T47D (cell line): ENCODE measurements around the gene DLG5.

Source experiments
- DNase-seq, 2 experiments: peaks; one replicate each; pipeline versions ENCODE4 v3.0.0 to v3.0.0-alpha.2; 2011 to 2012; ENCODE audit warnings: low read depth in 1 of 2, low spot score in 1 of 2
- JUND ChIP-seq: IDR thresholded peaks from 2 replicates; pipeline ENCODE4 v1.6.1; 2012; ENCODE audit warnings: low read depth
- in situ Hi-C: cut with HindIII; loops from 2 replicates; pipeline ENCODE4 v1.10.0; 2016; ENCODE audit warnings: low sequenced_read_pairs, low pct_unique_long_range_greater_than_20kb

Gene DLG5

DNA sequence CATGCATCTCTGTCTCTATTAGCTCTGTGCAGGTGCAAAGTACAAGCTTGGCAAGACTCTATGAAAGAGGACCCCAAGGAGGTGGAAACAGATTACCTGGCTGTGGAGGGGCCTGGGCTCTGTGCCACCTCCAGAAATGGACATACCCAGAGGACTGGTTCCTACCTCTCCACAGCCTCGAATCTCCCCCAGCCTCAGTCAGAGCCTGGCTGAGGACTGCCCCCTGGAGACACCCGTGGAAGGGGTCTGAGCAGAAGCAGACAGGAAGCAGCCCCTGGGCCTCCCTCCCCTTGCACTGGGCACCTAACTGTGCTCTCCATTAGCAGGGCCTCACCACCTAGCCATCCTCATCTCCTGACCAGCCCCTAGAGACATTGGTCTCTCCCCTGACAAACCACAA, 92.0 kb downstream of the DLG5 start:
- TF ChIP-seq JUND = no peak
- in situ Hi-C loops = no loop called here
- DNase-seq = no peak

DNA sequence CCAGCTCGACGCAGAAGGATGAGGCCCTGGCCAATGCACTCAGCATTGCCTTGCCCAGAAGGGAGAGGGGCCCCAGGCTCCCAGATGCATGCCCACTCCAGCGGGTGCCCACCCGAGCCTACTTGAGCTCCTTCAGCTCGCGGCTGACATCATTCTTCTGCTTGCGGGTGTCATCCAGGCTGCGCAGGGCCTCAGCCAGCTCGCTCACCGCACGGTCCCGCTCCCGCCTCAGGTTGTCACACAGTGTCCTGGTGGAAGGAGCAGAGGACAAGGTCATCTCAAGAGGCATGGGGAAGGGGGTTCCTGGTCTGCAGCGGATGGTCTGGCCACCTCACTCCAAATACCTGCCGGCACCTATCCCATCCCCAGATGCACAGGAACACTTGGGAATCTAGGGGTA, 92.8 kb downstream of the DLG5 start:
- no peak for DNase-seq
- in situ Hi-C loops = no loop called here
- TF ChIP-seq JUND = no peak

DNA sequence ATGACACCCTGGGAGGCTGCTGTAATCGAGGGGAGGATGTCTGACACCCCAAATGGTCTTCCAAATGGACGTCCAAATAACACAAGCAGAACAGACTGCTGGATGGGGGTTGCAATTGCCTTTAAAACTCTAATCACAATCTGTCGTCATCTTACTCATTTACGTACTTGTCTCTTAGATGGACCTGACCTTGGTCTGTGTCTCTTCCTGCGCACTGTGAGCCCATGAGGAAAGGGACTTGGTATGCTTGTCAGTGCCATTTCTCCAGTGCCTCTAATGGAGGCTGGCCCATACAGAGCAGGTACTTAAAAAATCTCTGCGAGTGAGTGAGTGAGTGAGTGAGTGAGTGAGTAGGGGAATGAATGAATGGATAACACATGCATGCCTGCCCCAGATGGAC, 93.3 kb downstream of the DLG5 start:
- in situ Hi-C loops = no loop called here
- TF ChIP-seq JUND = no peak
- DNase-seq = no peak

DNA sequence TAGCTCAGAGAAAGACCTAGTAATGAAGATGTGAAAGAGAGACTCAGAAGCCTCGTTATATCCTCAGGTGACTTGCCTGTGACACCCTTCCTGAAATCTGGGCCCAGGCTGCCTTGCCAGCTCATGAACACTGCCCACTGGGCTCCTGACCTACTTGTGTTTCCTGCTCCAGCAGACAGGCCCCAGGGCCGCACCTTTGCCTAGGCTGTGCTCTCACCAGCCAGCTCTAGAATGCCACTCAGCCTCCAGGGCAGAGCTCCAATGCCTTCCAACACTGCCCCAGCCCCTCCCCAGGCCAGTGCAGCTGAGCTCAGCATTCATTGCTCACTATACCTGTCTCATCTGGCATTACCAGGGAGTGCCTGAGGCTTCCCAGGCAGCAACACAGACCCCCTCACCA, 94.3 kb downstream of the DLG5 start:
- TF ChIP-seq JUND = no peak
- in situ Hi-C loops = no loop called here
- DNase-seq = peak in 1 of 2 experiments; percentile 42

DNA sequence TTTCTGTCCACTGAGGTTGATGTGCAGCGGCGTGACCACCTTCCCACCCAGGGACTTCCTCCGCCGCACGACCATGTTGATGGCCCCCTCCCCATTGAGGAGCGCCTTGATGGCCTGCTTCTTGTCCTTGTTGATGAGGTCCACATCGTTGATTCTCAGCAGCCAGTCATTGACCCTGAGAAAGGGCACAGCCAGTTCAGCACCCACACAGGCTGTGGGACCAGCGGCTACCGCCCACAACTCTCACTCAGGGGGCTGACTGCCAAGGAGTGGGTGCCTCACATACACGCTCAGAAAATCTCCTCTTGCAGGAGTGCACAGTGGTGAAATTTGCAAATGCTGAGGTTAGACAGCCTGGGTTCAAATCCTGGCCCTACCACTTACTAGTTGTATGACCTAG, 97.2 kb downstream of the DLG5 start:
- in situ Hi-C loops = no loop called here
- TF ChIP-seq JUND = no peak
- DNase-seq = no peak

DNA sequence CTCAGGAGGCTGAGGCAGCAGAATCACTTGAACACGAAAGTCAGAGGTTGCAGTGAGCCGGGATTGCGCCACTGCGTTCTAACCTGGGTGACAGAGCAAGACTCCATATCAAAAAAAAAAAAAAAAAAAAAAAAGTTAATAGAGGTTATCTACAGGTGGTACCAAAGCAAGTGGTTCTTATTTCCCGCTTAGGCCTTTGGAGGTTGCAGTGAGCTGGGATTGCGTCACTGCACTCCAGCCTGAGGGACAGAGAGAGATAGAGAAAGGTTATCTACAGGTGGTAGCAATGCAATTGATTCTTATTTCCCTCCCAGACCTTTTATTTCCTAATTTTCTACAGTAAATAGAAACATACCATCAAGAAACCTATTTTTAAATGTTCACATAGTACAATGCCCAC, 98.2 kb downstream of the DLG5 start:
- DNase-seq = no peak
- TF ChIP-seq JUND = no peak
- in situ Hi-C loops = no loop called here

DNA sequence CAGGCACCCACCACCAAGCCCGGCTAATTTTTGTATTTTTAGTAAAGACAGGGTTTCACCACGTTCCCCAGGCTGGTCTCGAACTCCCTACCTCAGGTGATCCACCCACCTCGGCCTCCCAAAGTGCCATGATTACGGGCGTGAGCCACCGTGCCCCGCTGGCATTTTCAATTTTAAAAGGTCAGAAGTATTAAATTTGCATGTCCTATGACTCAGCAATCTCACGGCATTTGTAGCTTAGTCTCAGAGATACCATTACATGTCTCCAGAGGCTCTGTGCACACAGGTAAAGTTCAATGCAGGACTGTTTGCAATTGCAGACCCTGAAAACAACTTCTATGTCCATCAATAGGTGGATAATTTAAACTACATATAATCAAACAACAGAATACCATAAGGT, 99.2 kb downstream of the DLG5 start:
- in situ Hi-C loops = no loop called here
- TF ChIP-seq JUND = no peak
- DNase-seq = no peak

DNA sequence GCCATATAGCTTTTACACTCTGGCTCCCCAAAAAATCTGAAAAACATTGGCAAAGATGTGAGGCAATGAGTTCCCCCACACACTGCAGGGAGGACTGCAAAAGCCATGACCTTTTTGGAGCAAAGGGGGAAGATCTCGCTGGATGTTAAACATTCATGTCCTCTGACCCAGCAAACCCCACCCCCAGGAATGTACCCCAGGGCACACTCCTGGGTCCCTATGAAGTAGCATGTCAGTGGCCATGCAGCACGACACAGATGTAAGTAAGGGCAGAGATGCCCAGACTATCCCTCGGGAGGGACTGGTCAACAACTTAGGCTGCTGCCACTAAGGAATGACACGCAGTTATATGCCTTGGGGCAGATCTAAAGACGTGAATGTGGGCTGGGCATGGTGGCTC, 100.6 kb downstream of the DLG5 start:
- peak in 1 of 2 experiments; percentile 25 for DNase-seq
- in situ Hi-C loops = no loop called here
- TF ChIP-seq JUND = no peak

DNA sequence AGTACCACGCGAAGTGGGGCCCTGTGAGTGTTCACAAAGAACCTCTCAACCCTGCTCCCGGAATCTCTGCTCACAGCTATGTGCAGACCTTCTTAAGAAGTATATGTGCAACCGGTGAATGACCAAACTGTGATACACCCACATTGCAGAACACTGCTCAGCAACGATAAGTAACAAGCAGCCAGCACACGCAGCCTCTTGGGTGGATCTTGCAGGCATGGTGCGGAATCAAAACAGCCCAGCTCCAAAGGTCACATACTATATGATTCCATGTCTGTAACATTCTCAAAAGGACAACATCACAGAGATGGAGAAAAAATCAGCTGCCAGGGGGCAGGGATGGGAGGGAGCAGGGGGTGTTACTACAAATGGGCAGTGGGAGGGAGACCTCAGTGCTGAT, 101.6 kb downstream of the DLG5 start:
- TF ChIP-seq JUND = no peak
- no peak for DNase-seq
- in situ Hi-C loops = no loop called here

DNA sequence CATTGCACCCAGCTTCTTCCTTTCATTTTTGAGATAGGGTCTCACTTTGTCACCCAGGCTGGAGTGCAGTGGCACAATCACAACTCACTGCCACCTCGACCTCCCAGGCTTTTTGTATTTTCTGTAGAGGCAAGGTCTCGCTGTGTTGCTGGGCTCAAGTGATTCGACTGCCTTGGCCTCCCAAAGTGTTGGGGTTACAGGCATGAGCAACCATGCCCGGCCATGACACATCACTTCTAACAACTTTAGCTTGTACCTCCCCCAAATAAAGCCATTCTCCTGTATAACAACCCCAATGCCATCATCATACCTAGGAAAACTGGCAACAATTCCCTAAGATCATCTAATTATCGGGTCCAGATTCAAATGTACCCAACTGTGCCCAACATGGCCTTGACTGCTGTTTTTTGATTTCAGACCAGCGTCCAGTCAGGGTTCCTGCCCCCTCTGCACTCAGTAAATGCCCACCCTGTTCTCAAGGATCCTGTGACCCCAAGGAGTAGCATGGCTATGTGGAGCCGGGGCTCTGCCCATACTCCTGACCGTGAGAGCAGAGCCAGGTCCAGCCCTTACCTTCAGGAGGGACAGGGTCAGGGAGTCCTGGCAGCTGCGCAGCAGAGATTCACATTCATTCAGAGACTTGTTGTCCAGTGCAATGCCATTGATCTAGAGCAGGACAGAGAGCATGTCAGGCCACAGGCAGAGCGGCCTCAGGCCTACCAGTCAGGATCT, 102.6 kb downstream of the DLG5 start:
- TF ChIP-seq JUND = no peak
- in situ Hi-C loops = no loop called here

DNA sequence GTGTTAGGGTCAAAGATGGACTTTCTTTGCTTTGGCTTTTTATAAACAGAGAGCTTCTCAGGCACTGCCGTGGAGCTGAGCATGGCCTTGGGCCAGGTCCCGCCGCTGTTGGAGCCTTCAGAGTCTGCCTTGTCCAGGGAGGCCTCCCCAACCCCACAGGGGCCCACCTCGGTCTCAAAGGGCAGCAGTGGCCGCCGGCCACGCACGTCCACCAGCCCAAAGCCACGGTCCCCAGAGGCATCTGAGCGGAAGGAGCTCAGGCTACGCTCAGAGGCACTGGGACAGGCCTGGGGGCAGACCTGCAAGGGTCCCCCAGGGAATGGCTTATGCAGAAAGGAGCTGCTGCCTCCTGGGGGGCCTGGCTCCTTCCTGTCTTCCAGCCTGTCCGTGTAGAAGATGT, 105.0 kb downstream of the DLG5 start:
- no peak for TF ChIP-seq JUND
- in situ Hi-C loops = no loop called here
- DNase-seq = no peak

More for the DNA sequence above, 102.6 kb downstream of the DLG5 start:
- no peak for DNase-seq

DNA sequence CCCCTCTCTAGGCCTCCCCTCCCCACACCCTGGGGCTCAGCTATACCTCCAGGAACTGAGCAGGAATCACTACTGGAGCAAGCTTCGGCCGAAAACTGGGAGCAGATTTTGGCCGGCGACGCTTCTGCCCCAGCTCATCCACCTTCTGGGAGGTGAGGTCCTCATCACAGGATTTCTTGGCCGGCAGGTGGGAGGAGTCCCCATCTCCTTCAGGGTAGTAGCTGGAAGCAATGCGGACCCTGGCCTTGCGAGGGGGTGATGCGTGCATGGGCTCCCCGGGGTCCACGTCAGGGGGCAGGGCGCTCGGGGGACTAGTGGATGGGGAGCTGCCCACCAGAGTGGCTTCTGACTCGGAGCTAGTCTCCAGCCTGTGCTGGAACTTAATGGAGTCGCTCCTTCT, 105.5 kb downstream of the DLG5 start:
- no peak for TF ChIP-seq JUND
- in situ Hi-C loops = no loop called here
- DNase-seq = no peak

DNA sequence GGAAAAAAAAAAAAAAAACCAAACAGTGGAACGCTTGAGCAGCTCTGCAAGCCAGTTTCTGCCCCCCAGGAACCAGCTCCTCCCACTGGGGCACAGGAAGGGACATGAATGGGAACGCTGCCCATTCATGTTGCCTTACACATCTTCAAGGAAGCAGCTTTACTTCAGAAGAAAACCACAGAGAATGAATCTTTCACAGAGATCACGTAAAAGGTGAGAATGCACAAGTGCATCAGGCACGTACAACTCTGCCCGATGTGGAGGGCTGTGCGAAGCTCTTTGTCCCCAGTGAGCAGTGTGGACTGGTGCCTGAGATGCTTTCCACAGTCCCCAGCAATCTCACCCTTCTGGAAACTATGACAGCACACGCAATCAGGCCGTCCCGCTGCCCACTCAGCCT, 106.2 kb downstream of the DLG5 start:
- DNase-seq = no peak
- in situ Hi-C loops = no loop called here
- no peak for TF ChIP-seq JUND
